ENCODE measurements around the gene SASH1. TPM values are rescaled to one million over a fixed set of nuclear protein-coding genes. Genes with fewer than 3 reads are reported as not detected.

Gene SASH1
- total RNA-seq, 1 donor from 2014 or later: 31.8 TPM

DNA sequence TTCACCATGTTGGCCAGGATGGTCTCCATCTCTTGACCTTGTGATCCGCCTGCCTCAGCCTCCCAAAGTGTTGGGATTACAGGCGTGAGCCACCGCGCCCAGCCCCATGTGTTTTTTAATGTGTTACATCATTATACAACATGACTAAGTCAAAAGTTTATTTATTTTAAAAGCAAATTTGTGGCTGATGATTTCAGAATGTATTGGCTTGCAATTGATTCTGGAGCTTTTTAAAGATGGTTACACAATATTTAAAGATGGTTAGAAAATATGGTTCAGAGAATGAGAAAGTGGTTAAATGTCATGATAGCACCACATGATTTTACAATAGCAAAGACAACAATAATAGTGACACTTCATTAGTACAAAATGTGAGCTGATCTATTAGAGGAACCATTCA, 80.5 kb downstream of the SASH1 start:
- ATAC-seq: no peak
- intact Hi-C loops (cut with micrococcal nuclease): no loop called here
- no peak for DNase-seq

DNA sequence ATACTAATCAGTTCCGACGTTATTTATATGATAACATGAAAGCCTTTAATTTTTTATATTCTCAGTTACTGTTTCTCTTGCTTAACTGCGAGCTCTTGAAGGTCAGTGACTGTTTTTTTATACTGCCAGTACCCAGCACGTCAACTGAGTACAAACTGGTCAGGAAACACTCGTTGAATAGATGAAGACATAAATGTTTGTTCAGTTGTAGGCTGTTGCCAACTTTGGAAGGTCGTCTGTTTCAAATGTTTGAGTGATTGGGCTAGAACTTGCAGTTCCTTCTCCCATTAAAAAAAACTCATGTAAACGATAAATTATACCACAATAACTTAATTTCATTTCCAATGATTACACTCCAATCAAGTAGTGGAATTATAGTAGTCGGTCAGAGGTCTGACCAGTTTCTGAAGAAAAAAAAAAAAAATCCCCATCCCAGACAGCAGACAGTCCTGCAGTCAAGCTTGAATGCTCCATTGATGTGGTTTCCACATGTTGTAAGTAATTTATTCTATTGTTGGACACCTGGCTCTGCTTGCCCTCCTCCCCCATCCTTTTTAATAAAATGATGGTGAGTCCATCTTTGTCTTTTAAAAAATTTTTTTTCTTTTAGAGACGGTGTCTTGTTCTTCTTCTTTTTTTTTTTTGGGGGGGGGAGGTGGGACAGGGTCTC, 81.1 kb downstream of the SASH1 start:
- intact Hi-C loops (cut with micrococcal nuclease): no loop called here
- DNase-seq (no peak), ATAC-seq (peak; percentile 36)

DNA sequence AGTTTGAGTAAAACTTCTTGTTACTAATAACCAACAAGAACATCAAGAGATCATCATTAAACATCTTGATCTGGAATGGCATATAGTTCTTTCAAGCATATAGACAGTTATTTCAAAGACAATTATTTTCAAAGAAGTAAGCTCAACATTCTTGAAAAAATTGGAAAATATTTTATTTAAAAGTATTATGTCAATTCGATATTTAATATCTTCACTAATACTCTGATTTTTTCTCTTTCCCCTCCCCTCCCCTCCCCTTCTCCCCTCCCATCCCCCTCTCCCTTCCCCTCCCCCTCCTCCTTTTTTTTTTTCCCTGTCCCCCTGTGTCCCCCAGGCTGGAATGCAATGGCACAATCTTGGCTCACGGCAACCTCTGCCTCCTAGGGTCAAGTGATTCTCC, 82.8 kb downstream of the SASH1 start:
- intact Hi-C loops (cut with micrococcal nuclease): no loop called here
- no peak for ATAC-seq
- DNase-seq: no peak

DNA sequence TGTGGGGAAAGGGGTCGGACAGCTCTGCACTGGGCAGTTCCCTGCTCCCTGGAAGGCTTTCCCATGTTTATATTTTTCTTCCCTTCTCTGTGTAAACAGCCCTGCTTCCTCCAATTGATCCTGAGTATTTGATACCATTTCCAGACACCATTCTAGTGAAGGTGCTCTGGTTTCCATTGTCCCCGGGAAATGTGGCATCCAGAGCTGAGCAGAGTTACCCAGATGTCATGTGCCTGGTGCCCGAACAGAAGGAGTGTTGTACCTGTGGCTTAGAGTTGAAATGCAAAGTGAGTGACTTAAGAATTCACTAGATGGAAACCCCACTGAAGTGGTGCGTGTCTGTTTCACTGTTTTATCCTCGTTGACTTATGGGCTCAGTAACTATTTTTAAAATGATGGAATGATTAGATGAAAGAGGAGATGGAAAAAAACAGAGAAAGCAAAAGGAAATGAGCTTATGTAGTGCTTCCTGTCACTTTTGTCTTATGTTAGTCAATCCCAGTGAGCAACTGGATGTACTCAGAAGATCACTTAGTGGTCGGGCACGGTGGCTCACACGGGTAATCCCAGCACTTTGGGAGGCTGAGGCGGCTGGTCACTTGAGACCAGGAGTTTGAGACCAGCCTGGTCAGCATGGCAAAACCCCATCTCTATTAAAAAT, 83.8 kb downstream of the SASH1 start:
- intact Hi-C loops (cut with micrococcal nuclease): no loop called here
- no peak for DNase-seq
- ATAC-seq: peak; percentile 17

DNA sequence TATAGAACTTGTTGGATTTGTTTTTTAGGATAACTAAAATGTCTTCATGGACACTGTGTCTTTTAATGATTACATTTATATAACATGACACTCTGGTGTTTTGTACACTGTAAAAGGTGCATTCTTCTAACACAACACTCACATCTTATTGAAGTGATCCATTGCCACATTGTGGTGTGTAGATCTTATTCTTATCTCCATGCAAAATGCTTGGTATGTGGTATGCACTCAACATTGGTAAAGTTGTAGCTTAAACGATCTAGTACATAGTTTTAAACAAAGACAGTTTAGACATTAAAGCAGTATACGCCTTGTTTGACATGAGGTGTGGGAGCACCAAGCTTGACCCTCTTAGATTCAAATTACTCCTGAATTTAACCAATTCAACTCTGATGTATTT, 84.7 kb downstream of the SASH1 start:
- ATAC-seq (no peak), DNase-seq (no peak)
- intact Hi-C loops (cut with micrococcal nuclease): no loop called here

DNA sequence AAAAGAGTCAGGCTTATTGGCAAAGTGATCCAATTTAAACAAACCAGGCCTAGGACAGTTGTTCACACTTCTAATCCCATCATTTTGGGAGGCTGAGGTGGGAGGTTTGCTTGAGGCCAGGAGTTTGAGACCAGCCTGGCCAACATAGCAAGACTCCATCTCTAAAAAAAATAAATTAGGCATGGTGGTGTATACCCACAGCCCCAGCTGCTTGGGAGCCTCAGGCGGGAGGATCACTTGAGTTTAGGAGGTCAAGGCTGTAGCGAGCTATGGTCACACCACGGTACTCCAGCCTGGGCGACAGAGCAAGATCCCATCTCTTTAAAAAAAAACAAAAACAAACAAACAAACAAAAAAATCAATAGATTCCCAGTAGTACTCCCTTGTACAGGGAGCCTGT, 86.8 kb downstream of the SASH1 start:
- intact Hi-C loops (cut with micrococcal nuclease): no loop called here
- DNase-seq (no peak), ATAC-seq (no peak)

DNA sequence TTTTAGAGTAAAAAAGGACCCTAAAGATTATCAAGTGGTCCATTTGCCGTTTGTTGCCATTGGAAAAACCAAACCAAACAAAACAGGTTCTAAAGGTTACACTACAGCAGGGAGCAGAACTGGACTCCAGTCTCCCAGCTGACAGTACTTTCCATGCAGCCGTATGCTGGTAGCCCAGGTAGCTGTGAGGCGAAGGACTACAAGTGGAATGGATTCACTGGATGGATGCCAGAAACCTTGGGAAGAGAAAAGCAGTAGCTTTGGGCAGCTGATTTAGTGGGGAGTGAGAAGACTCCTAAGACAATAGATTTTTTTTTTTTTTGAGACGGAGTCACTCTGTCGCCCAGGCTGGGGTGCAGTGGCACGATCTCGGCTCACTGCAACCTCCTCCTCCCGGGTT, 88.3 kb downstream of the SASH1 start:
- ATAC-seq: peak; percentile 24
- no peak for DNase-seq
- intact Hi-C loops (cut with micrococcal nuclease): no loop called here

DNA sequence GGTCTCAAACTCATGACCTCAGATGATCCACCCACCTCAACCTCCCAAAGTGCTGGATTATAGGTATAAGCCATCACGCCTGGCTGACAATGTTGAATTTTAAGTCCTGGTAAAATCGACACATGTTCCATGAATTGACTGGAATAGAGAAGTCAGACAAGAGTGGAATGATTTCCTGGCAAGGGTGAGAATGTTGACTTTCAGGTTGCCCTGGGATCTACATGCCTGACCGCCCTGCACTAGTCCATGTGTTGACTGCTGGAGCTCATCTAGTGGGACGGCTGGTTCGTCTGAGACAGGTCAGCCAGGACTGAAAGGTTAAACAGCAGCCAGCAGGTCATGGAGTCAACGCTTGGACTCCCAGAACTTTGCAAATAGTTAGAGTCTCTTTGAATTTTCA, 88.8 kb downstream of the SASH1 start:
- no peak for DNase-seq
- no peak for ATAC-seq
- intact Hi-C loops (cut with micrococcal nuclease): no loop called here

DNA sequence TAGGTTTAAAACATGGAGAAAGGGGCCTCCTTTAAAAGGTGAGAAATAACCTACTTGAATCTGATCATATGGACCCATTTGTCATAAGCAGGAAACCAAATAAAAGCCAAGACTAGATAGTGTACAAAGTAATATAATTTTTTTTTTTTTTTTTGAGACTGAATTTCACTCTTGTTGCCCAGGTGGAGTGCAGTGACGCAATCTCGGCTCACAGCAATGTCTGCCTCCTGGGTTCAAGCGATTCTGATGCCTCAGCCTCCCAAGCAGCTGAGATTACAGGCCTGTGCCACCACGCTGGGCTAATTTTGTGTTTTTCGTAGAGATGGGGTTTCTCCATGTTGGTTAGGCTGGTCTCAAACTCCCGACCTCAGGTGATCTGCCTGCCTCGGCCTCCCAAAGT, 89.2 kb downstream of the SASH1 start:
- DNase-seq: no peak
- intact Hi-C loops (cut with micrococcal nuclease): no loop called here
- ATAC-seq: no peak

DNA sequence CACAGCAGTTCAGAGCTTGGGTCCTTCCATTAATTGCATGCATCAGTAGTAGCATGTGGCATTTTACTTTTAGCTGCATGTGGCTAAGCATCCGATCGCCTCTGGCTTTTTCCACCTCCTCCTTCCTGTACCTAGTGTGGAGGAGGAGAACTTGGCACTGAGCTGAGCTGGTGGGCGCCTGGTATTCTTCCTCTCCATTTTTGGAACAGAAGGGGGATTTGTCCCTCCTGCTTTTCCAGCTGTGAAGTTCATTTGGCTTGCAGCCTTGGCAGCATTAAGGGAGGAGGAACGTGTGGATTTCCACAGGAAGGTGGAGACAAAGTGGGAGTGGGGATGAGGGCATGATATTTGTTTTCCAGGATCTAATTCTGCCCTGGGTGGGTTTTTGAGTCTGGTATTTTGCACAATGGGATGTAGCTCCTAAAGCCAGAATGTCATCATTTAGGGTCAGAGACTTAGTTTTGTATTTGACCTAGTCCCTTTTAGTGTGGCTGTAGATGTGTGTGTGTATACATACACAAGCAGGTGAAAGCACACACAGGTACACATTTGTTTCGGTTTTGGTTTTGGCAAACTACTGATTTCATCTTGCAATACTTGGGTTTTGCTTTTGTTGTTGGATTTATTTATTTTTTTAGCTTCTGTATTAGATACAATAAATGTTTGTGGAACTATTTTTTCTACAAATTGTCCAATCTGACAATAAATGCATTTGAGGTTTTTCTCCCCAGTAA, 90.0 kb downstream of the SASH1 start:
- intact Hi-C loops (cut with micrococcal nuclease): no loop called here
- DNase-seq (no peak), ATAC-seq (peak; percentile 63)

DNA sequence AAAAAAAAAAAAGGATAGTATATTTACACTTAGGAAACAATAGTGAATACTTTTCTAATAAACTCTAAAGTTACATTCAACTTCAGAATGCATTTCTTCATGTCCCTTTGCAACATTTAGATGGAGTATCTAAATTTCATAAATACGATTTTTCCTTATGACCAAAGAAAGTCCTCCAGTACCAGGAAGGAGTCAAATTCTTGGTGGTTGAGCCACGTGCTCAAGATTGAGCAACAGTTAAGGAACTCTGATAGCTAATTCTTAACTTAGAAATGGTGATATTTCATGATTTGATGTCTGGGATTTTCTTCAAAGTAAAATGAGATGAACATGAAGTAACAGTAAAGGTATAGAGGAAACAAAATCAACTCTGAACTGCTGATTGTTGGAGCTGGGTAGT, 92.7 kb downstream of the SASH1 start:
- ATAC-seq (no peak), DNase-seq (no peak)
- intact Hi-C loops (cut with micrococcal nuclease): no loop called here

DNA sequence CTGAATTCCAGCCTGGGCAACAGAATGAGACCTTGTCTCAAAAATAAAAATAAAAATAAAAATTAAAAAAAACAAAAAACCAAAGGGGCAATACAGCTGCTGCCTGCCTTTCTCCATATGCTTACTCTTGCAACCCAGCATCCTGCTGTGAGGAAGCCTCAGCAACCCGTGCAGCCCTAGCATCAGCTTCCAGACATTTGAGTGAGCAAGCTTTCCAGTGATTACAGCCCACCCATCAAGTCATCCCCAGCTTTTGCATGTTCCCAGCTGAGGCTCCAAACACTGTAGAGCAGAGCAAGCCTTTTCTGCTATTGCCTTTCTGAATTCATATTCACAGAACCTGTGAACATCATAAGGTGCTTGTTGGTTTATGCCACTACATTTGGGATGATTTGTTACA, 93.8 kb downstream of the SASH1 start:
- DNase-seq (no peak), ATAC-seq (no peak)
- intact Hi-C loops (cut with micrococcal nuclease): no loop called here

DNA sequence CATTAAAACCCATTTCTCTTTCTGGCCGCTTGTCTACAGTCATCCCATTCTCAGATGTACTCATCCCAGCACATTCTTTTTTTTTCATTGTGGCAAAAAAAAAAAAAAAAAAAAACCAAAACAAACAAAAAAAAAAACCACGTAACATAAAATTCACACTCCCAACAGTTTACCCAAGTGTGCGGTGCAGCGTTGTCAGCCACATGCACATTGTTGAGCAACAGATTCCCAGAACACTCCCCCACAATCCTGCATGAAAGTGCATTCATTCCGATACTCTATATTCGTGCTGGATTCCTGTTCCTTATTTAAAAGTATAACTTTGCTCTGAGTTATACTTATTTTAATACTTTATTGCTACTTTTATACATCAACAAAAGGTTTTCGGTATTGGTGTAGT, 96.0 kb downstream of the SASH1 start:
- ATAC-seq (no peak), DNase-seq (no peak)
- intact Hi-C loops (cut with micrococcal nuclease): no loop called here

DNA sequence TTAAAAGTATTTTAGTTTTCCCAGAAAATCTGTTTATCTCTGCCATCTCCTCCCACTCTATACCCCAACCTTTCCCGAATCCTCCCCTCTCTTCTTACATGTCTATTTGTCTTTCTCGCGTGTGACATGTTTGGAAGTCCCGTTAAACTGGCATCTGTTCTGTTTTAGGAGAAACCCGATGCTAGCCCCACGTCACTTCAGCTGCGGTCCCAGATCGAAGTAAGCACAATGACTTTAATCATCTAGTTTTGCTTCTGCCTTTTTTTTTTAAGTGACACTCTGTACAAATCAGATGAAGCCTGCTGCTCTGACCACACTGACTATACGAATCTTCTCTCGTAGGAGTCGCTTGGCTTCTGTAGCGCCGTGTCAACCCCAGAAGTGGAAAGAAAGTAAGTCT, 97.4 kb downstream of the SASH1 start:
- ATAC-seq (no peak), DNase-seq (no peak)
- intact Hi-C loops (cut with micrococcal nuclease): no loop called here

DNA sequence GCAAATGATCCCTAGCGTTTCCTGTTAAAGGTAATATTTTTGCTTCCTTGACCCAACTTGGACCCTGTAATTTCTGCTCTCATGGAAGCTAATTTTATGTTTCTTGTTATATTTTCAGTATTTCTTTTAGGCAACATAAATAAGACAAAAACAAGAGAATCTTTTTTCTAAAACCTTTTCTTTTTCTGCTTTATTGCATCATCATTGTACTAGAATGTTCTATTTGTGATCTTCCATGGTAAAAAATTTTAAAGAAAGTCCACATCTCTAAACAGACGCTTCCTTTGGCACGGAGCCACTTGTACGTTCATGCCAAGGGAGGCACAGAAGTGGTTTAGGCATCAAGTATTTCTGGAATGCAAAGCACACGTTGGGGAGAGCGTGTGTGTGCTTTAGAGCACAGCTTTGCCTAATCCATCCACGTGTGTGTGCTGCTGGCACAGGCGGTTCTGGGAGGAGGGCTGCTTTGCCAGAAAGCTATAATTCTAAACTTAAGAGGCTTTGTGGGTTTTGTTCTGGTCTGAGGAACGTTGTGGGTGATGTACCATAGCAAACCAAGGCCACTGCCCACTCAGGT, 98.3 kb downstream of the SASH1 start:
- DNase-seq (peak; percentile 78), ATAC-seq (peak; percentile 93)
- intact Hi-C loops (cut with micrococcal nuclease): no loop called here

DNA sequence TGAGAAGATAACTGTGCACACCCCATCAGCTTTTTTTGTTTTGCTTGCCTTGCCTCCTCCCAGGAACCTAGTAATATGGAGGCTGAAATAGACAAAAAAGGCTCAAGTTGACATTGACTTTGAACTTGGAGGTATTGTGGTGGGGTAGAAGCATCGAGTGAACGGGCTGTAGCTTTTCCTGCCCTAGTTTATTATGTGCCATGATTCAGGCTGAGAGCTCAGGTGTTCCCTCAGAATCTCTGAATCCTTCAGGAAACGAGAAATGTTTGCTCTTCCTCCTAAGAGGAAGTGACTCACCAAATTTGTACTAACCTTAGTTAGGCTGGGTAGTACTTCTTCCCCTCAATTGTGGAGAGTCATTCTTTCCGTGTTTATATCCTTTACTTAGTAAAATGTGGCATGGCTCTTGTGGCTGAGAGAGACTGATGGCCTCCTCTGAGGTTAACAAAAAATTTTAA, 98.8 kb downstream of the SASH1 start:
- DNase-seq (no peak), ATAC-seq (peak; percentile 49)
- intact Hi-C loops (cut with micrococcal nuclease): no loop called here

DNA sequence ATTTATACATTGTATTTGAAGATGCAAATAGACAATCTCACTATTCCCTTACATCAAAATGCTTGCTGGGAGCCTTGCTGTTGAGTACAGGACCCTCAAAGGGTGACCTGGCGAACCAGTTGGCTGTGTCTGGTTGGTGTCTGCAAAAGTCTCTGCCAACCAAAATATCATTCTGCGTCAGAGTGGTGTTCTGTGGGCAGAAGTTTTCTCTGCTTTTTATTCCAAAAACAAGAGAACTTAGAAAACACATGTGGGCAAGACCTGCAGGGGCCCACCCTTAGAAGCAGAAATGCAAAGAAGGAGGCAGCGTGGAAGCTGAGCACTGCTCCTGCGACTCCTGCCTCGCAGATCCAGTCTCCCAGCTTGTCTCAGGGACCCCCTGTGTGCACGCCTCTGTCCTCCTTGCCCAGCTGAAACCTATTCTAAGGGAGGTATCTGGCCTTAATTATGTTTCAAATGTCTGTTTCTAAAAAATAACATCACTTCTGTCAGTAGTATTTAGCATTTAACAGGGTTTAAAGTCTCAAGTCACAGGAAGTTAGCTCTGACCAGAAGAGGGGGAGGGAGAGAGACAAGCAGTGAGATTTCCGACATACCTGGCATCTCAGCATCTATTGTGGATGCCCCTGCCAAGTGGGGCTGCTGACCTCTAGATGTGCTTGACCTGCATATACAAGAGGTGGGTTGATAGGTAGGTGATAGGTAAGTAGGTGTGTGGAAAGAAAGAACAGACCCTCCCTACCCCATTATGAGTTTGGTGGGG, 101.3 kb downstream of the SASH1 start:
- no peak for ATAC-seq
- intact Hi-C loops (cut with micrococcal nuclease): no loop called here
- no peak for DNase-seq

DNA sequence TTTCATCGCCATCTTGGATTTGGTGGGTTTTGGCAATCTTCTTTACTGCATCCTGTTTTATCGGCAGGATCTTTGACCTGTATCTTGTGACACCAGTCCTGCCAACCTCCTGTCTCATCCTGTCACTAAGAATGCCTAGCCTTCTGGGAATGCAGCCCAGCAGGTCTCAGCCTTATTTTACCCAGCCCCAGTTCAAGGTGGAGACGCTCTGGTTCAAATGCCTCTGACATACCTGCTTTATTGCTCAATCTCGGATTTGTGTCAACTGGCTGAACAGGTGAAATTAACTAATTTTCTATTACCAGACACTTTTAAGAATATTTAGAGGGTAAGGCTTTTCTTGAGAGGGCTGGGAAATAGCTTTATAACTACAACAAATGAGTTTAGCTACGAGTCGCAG, 102.5 kb downstream of the SASH1 start:
- intact Hi-C loops (cut with micrococcal nuclease): no loop called here
- ATAC-seq (no peak), DNase-seq (no peak)

DNA sequence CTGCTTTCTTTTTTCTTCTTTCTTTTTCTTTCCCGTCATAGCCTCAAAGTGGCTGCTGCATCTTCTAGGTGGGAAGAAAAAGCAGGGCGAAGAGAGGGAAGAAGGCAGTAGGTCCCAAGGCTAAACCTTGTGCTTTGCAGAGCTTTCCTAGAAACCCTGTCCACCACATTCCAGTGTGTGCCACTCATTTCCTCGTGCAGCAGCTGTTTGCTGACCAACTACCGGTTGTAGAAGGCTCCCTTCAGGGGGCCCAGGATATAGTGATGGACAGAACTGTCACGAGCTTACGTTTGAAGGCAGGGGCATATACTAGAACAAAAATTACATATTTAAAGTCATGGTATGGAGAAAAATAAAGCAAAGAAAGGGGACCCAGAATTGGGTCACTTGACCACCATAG, 103.0 kb downstream of the SASH1 start:
- ATAC-seq: no peak
- DNase-seq: no peak
- intact Hi-C loops (cut with micrococcal nuclease): no loop called here

DNA sequence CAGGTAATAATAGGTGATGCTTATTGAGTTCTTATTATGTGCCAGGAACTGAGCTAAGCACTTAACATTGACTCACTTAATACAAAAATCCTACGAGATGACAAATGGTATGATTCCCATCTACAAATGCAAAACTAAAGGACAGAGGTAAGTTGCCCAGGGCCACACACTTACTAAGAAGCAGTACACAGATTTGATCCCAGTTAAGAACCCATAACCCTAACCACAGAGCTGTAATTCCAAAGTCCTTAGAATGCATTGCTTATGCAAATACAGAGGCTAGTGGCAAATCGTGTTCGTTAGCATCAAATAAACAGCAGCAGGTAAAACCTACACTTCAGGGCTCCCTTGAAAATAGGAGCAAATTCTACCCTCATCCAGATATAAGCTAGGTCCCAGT, 104.0 kb downstream of the SASH1 start:
- ATAC-seq (no peak), DNase-seq (no peak)
- intact Hi-C loops (cut with micrococcal nuclease): no loop called here

Data from left ventricle myocardium superior (tissue), 1 donor.